Esophagus squamous epithelium (tissue), 5 donors: ENCODE measurements around the gene CLEC20A. TPM values are rescaled to one million over a fixed set of nuclear protein-coding genes. Genes with fewer than 3 reads are reported as not detected.
A peak's percentile ranks its signal among the peaks of the same experiment; 100 is the strongest.

Experiments
- DNase-seq: peaks from one replicate; lab custom pipeline; 2025; lab: John Stamatoyannopoulos, UW
- H3K27ac ChIP-seq, 4 donors: fragments of 200-600 bp; sonication (generic); one replicate each; pipeline ENCODE4 v1.5.1; 2016 to 2019; ENCODE audit warnings: mild to moderate bottlenecking in 1 of 4
- H3K27me3 ChIP-seq, 4 donors: fragments of 200-600 bp; sonication (generic); 1 replicate in 3 of 4; 2 replicates in 1 of 4; pipeline versions ENCODE4 v1.5.1 to v1.6.0; 2017 to 2021; ENCODE audit warnings: antibody characterized with exemption in 1 of 4
- H3K36me3 ChIP-seq, 3 donors: fragments of 200-600 bp; sonication (generic); one replicate each; pipeline ENCODE4 v1.5.1; 2016 to 2019
- H3K4me1 ChIP-seq, 3 donors: fragments of 200-600 bp; sonication (generic); one replicate each; pipeline ENCODE4 v1.5.1; 2017 to 2019
- H3K4me3 ChIP-seq, 4 donors: fragments of 200-600 bp; sonication (generic); 1 replicate in 3 of 4; 2 replicates in 1 of 4; pipeline ENCODE4 v1.5.1; 2016 to 2019; ENCODE audit warnings: mild to moderate bottlenecking in 2 of 4, moderate library complexity in 1 of 4
- H3K9me3 ChIP-seq, 3 donors: fragments of 200-600 bp; sonication (generic); one replicate each; pipeline ENCODE4 v1.5.1; 2016 to 2019
- POLR2A ChIP-seq, 4 donors: fragments of 450-650 bp; IDR thresholded peaks; one replicate each; pipeline ENCODE4 v1.6.1; 2017; ENCODE audit warnings: antibody characterized with exemption in 4 of 4, mild to moderate bottlenecking in 4 of 4, moderate library complexity in 3 of 4
- WGBS, 2 donors: methylation state at CpG; one replicate each; pipeline ENCODE4 v1.1.5; 2018; 5-methylcytosine and 5-hydroxymethylcytosine counted together
- intact Hi-C: fragments of 100-400 bp; cut with DNase I; formaldehyde crosslinking; loops from one replicate; pipeline ENCODE4 v1.15.0; 2022
- total RNA-seq, 4 donors: library from RNA; depleted of rRNA; stranded (reverse); fragments of >200 nt; gene quantifications; one replicate each; pipeline ENCODE4 v1.1.0, GENCODE V29; 2016
- TF ChIP-seq, protein P1 (sequence below), 6 experiments: fragments of 450-650 bp in 4 of 6; fragments of 200-600 bp in 2 of 6; sonication (generic) in 2 of 6; IDR thresholded peaks; one replicate each; pipeline ENCODE4 v1.5.1; 2016 to 2019; ENCODE audit warnings: antibody characterized with exemption in 6 of 6, mild to moderate bottlenecking in 4 of 6, moderate library complexity in 4 of 6
- donor health status: DM: yes; HTN: yes; CAD: no.

The CLEC20A gene
- total RNA-seq, 4 donors from 2014 or later = not detected

DNA sequence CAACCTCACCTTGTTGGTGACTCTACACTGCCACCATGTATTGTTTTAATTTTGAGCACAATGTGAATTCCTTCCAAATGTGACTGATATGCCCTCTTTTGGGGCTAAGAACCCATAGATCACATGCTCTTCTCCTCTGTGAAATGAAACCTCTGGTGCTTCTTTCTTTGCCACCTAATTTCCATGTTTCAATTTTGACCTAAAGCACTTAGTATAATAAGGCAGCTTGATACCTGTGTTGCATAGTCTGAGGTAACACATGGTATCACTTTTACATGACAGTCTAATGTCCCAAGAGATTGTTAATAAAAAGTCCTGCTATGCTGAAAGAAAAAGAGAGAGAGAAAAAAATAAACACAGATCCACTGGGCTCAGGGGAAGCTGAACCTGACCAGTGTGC lies 24.2 kb downstream of the CLEC20A start:
- TF ChIP-seq POLR2A (IDR thresholded peaks at IDR 0.05) = no peak
- TF ChIP-seq, protein P1, sequence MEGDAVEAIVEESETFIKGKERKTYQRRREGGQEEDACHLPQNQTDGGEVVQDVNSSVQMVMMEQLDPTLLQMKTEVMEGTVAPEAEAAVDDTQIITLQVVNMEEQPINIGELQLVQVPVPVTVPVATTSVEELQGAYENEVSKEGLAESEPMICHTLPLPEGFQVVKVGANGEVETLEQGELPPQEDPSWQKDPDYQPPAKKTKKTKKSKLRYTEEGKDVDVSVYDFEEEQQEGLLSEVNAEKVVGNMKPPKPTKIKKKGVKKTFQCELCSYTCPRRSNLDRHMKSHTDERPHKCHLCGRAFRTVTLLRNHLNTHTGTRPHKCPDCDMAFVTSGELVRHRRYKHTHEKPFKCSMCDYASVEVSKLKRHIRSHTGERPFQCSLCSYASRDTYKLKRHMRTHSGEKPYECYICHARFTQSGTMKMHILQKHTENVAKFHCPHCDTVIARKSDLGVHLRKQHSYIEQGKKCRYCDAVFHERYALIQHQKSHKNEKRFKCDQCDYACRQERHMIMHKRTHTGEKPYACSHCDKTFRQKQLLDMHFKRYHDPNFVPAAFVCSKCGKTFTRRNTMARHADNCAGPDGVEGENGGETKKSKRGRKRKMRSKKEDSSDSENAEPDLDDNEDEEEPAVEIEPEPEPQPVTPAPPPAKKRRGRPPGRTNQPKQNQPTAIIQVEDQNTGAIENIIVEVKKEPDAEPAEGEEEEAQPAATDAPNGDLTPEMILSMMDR (IDR thresholded peaks at IDR 0.05) = no peak
- no peak overlapping the region for H3K4me3 ChIP-seq
- H3K4me1 ChIP-seq = no peaks in the 10 kb centered on the region
- no peaks in the 10 kb centered on the region for H3K27me3 ChIP-seq
- no peak for DNase-seq
- peaks cover 0 to 92% (median 5%) of the 10 kb centered on the region in 3 donors for H3K36me3 ChIP-seq
- H3K27ac ChIP-seq = no peak overlapping the region
- intact Hi-C loops = no loop called here
- no peaks in the 10 kb centered on the region for H3K9me3 ChIP-seq

DNA sequence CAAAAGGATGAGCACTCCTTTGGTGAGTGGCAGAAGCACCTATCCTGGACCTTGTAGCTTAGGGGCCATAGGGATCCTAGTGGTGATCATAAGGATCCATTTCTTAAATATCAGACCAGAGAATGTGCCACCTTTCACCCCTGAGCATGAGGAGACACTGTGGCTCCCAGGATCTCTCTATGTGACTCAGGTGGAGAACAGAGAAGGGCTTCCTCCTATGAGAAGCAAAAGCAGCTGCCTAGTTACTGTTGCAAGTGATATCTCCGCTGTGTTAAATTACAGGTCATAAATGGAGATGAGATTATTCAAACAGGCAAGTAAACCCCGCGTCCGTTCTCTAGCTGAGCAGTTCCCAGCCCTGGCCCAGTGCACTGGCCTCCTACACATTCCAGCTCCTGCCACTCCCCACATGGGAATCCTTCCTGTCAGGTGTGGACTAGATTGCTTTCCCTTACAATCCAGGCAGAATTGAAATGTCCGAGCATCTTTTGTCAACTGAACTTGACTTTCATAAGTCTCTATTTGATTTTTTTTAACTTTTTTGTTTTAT lies 26.3 kb downstream of the CLEC20A start:
- intact Hi-C loops = no loop called here
- DNase-seq = no peak
- TF ChIP-seq, protein P1 (IDR thresholded peaks at IDR 0.05) = no peak
- no peak for TF ChIP-seq POLR2A (IDR thresholded peaks at IDR 0.05)
- Histone ChIP-seq H3K27me3 (no peaks in the 10 kb centered on the region), H3K27ac (no peak overlapping the region), H3K9me3 (no peaks in the 10 kb centered on the region), H3K36me3 (peaks cover 0 to 97% (median 8%) of the 10 kb centered on the region in 3 donors), H3K4me3 (no peak overlapping the region), H3K4me1 (no peaks in the 10 kb centered on the region)
- WGBS, 2 donors = 81 to 91% methylated on average over 5 of the region's 5 CpGs

DNA sequence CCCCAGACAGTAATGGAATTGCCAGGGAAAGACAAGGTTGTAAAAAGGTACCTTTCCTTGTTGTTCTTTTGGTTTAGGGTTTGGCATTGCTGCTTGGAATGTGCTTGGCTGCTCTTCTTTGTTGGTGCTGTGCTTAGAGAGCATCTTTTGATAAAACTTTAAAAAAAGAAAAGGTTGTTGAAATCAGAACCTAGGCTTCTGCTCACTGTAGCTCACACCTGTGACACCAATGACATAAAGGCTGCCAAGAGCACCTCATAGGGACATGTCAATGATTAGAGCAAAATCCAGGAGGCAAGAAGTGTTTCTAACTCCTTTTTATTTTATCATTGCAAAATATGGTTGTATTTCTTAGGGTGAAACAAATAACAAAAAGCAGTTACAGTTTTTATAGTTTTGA lies 28.9 kb downstream of the CLEC20A start:
- TF ChIP-seq, protein P1 (IDR thresholded peaks at IDR 0.05) = no peak
- TF ChIP-seq POLR2A (IDR thresholded peaks at IDR 0.05) = no peak
- Histone ChIP-seq H3K27me3 (no peaks in the 10 kb centered on the region), H3K27ac (no peak overlapping the region), H3K36me3 (peaks cover 0 to 70% (median 8%) of the 10 kb centered on the region in 3 donors), H3K4me1 (peaks cover 0 to 7% (median 0%) of the 10 kb centered on the region in 3 donors), H3K9me3 (no peaks in the 10 kb centered on the region), H3K4me3 (no peak overlapping the region)
- intact Hi-C loops = no loop called here
- DNase-seq = no peak

DNA sequence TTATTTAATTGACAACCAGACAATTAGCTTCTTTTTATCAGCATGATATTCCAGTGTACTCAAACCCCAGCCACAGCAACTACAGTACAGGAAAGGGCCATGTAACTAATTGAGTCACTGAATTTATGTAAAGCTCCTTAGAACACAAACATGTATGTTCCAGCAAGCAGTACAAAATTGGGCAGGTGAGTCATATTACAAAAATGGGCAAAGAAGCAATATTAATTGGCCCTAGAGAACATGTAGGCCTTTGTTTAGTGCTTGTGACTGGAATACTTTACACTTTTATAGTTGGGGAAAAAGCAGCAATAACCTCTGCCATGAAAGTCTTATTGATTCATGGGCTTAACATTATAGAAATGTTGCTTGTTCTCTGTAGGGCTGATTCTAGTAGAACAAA lies 31.8 kb downstream of the CLEC20A start:
- TF ChIP-seq, protein P1 (IDR thresholded peaks at IDR 0.05) = no peak
- TF ChIP-seq POLR2A (IDR thresholded peaks at IDR 0.05) = no peak
- Histone ChIP-seq H3K4me3 (no peak overlapping the region), H3K27me3 (no peaks in the 10 kb centered on the region), H3K9me3 (no peaks in the 10 kb centered on the region), H3K36me3 (peaks cover 0 to 44% (median 8%) of the 10 kb centered on the region in 3 donors), H3K4me1 (peaks cover 0 to 7% (median 0%) of the 10 kb centered on the region in 3 donors), H3K27ac (peak overlapping the region in 1 of 4 donors; percentile 4)
- intact Hi-C loops = no loop called here
- no peak for DNase-seq

DNA sequence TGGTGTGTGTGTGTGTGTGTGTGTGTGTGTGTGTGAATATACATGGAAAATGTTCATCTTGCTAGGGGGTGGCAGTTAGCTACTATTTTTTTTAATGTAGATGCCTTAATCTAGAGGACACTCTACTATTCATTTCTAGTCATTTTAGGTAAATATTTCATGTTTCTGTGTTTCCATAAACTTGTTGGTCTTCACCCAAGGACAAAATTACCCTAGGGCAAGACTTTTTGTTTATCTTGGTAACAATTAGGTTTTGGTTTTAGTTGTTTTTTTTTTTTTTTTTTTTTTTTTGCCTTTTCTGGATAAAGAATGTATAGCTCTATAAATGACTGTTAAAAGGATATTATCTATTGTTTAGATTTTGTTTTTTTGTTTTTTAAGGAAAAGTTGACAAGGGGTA lies 32.2 kb downstream of the CLEC20A start:
- H3K4me3 ChIP-seq = no peak overlapping the region
- H3K4me1 ChIP-seq = peaks cover 0 to 7% (median 0%) of the 10 kb centered on the region in 3 donors
- peak overlapping the region in 1 of 4 donors; percentile 4 for H3K27ac ChIP-seq
- DNase-seq = no peak
- H3K36me3 ChIP-seq = peaks cover 0 to 41% (median 8%) of the 10 kb centered on the region in 3 donors
- intact Hi-C loops = no loop called here
- H3K27me3 ChIP-seq = no peaks in the 10 kb centered on the region
- TF ChIP-seq, protein P1 (IDR thresholded peaks at IDR 0.05) = no peak
- no peak for TF ChIP-seq POLR2A (IDR thresholded peaks at IDR 0.05)
- no peaks in the 10 kb centered on the region for H3K9me3 ChIP-seq
